Vagina (tissue), 2 donors: Measurements from ENCODE around the gene SGMS2.

ENCODE experiments used
- CTCF ChIP-seq, 3 experiments: fragments of 450-650 bp in 2 of 3; fragments of 200-600 bp in 1 of 3; sonication (generic) in 1 of 3; IDR thresholded peaks; one replicate each; pipeline ENCODE4 v1.5.1; 2017 to 2019; ENCODE audit warnings: antibody characterized with exemption in 3 of 3, mild to moderate bottlenecking in 2 of 3, moderate library complexity in 2 of 3
- POLR2A ChIP-seq, 2 donors: fragments of 450-650 bp; IDR thresholded peaks; one replicate each; pipeline ENCODE4 v1.6.1; 2017; ENCODE audit warnings: antibody characterized with exemption in 2 of 2, mild to moderate bottlenecking in 2 of 2, moderate library complexity in 2 of 2
- POLR2AphosphoS5 ChIP-seq, 2 donors: sonication (generic); formaldehyde crosslinking; IDR thresholded peaks; one replicate each; pipeline ENCODE4 v1.9.0; 2017; ENCODE audit warnings: antibody characterized with exemption in 2 of 2, mild to moderate bottlenecking in 2 of 2, low read depth in 1 of 2; ENCODE audit not compliant: insufficient read depth in 1 of 2

GRCh38 chr4:107824350-107825071 lies at the start of gene SGMS2:
- TF ChIP-seq CTCF (IDR thresholded peaks at IDR 0.05) (no peak), POLR2AphosphoS5 (IDR thresholded peaks at IDR 0.05; ENCODE audit: insufficient read depth in 1 of 2, low read depth in 1 of 2) (peak; percentile 18 to 85), POLR2A (IDR thresholded peaks at IDR 0.05) (peak in 1 of 2 donors; percentile 50)
